GM19328 (cell line): ENCODE measurements around the gene ZBTB48.

Experiments
- ATAC-seq: cut with Tn5 transposase; IDR thresholded peaks from one replicate; pipeline ENCODE4 v1.9.1; 2021; ENCODE audit warnings: mild to moderate bottlenecking, moderate library complexity; ENCODE audit not compliant: unreplicated experiment

The ZBTB48 gene

GRCh38 chr1:6603915-6604558, 24.2 kb downstream of the ZBTB48 start:
- no peak for ATAC-seq

- ATAC-seq = peak; percentile 31
Measured at GRCh38 chr1:6612641-6613360, 33.0 kb downstream of the ZBTB48 start.

- peak; percentile 90 for ATAC-seq
Measured at GRCh38 chr1:6613361-6614018, 33.7 kb downstream of the ZBTB48 start, which contains the start of gene PHF13. Gene PHF13, plus strand, starts transcription at chr1:6613731. Its CDS starts 336 bp downstream, at chr1:6614067.

GRCh38 chr1:6614019-6614928, 34.5 kb downstream of the ZBTB48 start:
- ATAC-seq = no peak

GRCh38 chr1:6614929-6615785, 35.4 kb downstream of the ZBTB48 start:
- ATAC-seq = no peak

- ATAC-seq = no peak
Measured at GRCh38 chr1:6619045-6619444, 39.3 kb downstream of the ZBTB48 start.

- no peak for ATAC-seq
Measured at GRCh38 chr1:6621429-6622391, 41.9 kb downstream of the ZBTB48 start.

- ATAC-seq = no peak
Measured at GRCh38 chr1:6622396-6623152, 42.8 kb downstream of the ZBTB48 start.

- no peak for ATAC-seq
Measured at GRCh38 chr1:6623269-6623965, 43.6 kb downstream of the ZBTB48 start.

- peak; percentile 76 for ATAC-seq
Measured at GRCh38 chr1:6624710-6625583, 45.2 kb downstream of the ZBTB48 start, which contains the start of gene THAP3. Gene THAP3, plus strand, starts transcription at chr1:6624868. Its CDS starts 351 bp downstream, at chr1:6625219.

- peak; percentile 42 for ATAC-seq
Measured at GRCh38 chr1:6625584-6626149, 45.9 kb downstream of the ZBTB48 start.

GRCh38 chr1:6627031-6627430, 47.2 kb downstream of the ZBTB48 start:
- no peak for ATAC-seq

- ATAC-seq = no peak
Measured at GRCh38 chr1:6627841-6628545, 48.2 kb downstream of the ZBTB48 start.

- no peak for ATAC-seq
Measured at GRCh38 chr1:6628971-6629479, 49.2 kb downstream of the ZBTB48 start.

- ATAC-seq = no peak
Measured at GRCh38 chr1:6630027-6630426, 50.2 kb downstream of the ZBTB48 start.
